MM.1S (cell line): ENCODE results near the gene BTK.

Source experiments
- DNase-seq: peaks from one replicate; pipeline ENCODE4 v3.0.0-alpha.2; 2015
- H2AFZ ChIP-seq: fragments of 300-600 bp; sonication (generic); 2 replicates; pipeline ENCODE4 v1.6.0; 2016; ENCODE audit warnings: antibody characterized with exemption, low read length
- H3F3A ChIP-seq: fragments of 300-600 bp; sonication (generic); 2 replicates; pipeline ENCODE4 v1.6.1; 2016; ENCODE audit warnings: mild to moderate bottlenecking, antibody characterized with exemption, low read length, moderate library complexity, mixed read lengths; ENCODE audit not compliant: insufficient read depth
- H3K27ac ChIP-seq: fragments of 300-600 bp; sonication (generic); 2 replicates; pipeline ENCODE4 v1.5.1; 2016; ENCODE audit warnings: mild to moderate bottlenecking, low read length
- H3K27me3 ChIP-seq: fragments of 300-600 bp; sonication (generic); replicated peaks from 2 replicates; pipeline ENCODE4 v1.6.0; 2016; ENCODE audit warnings: low read length; ENCODE audit not compliant: insufficient read depth
- H3K36me3 ChIP-seq: fragments of 300-600 bp; sonication (generic); replicated peaks from 2 replicates; pipeline ENCODE4 v1.6.1; 2016; ENCODE audit warnings: mild to moderate bottlenecking, low read length, mixed read lengths; ENCODE audit not compliant: insufficient read depth
- H3K4me1 ChIP-seq: fragments of 300-600 bp; sonication (generic); 2 replicates; pipeline ENCODE4 v1.6.1; 2016; ENCODE audit warnings: low read length, mixed read lengths
- H3K4me2 ChIP-seq: fragments of 300-600 bp; sonication (generic); 2 replicates; pipeline ENCODE4 v1.6.0; 2016; ENCODE audit warnings: low read depth, low read length
- H3K4me3 ChIP-seq: fragments of 300-600 bp; sonication (generic); 2 replicates; pipeline ENCODE4 v1.5.1; 2016; ENCODE audit warnings: low read length, mixed read lengths
- H3K79me2 ChIP-seq: fragments of 300-600 bp; sonication (generic); 2 replicates; pipeline ENCODE4 v1.6.1; 2016; ENCODE audit warnings: mixed run types, low read length, mixed read lengths
- H3K9ac ChIP-seq: fragments of 300-600 bp; sonication (generic); 2 replicates; pipeline ENCODE4 v1.6.1; 2016; ENCODE audit warnings: low read length, mixed read lengths
- H3K9me2 ChIP-seq: fragments of 300-600 bp; sonication (generic); replicated peaks from 2 replicates; pipeline ENCODE4 v1.6.1; 2016; ENCODE audit warnings: mild to moderate bottlenecking, low read length, mixed read lengths; ENCODE audit not compliant: insufficient read depth
- H3K9me3 ChIP-seq: fragments of 300-600 bp; sonication (generic); replicated peaks from 2 replicates; pipeline ENCODE4 v1.6.1; 2016; ENCODE audit warnings: mild to moderate bottlenecking, low read length, mixed read lengths; ENCODE audit not compliant: insufficient read depth
- H4K20me1 ChIP-seq: fragments of 300-600 bp; sonication (generic); 2 replicates; pipeline ENCODE4 v1.6.1; 2016; ENCODE audit warnings: mild to moderate bottlenecking, low read length, moderate library complexity, mixed read lengths; ENCODE audit not compliant: insufficient read depth
- EZH2 ChIP-seq: fragments of 300-600 bp; sonication (generic); optimal IDR thresholded peaks from 2 replicates; pipeline ENCODE3; 2017; ENCODE audit warnings: low read depth, mild to moderate bottlenecking, antibody characterized with exemption, low read length, mixed read lengths
- EZH2phosphoT487 ChIP-seq: fragments of 300-600 bp; sonication (generic); IDR thresholded peaks from 2 replicates; pipeline ENCODE4 v1.6.1; 2018; ENCODE audit warnings: antibody characterized with exemption, low read length
- TF ChIP-seq, protein P1 (sequence below): fragments of 300-600 bp; sonication (generic); IDR thresholded peaks from 2 replicates; pipeline ENCODE4 v1.5.1; 2016; ENCODE audit warnings: antibody characterized with exemption, low read length, mixed read lengths

BTK gene

GRCh38 chrX:101408532-101408841, 22.5 kb upstream of the BTK start:
- Histone ChIP-seq H3K27ac (peak overlapping the region; percentile 89), H3K79me2 (peaks cover 76% of the 10 kb centered on the region), H3F3A (peaks cover 6% of the 10 kb centered on the region), H3K4me2 (peak overlapping the region; percentile 74; the same call in 1 of the 2 replicates), H3K4me3 (peak overlapping the region; percentile 83), H3K27me3 (no peaks in the 10 kb centered on the region), H2AFZ (no peak overlapping the region), H3K9ac (peak overlapping the region; percentile 95), H3K4me1 (0 out of 2 replicates have a peak, but pooled peaks cover 3% of the 10 kb centered on the region), H3K36me3 (no peaks in the 10 kb centered on the region), H3K9me3 (no peaks in the 10 kb centered on the region), H3K9me2 (no peaks in the 10 kb centered on the region), H4K20me1 (no peaks in the 10 kb centered on the region)
- TF ChIP-seq EZH2 = no peak
- TF ChIP-seq EZH2phosphoT487 = no peak
- TF ChIP-seq, protein P1, sequence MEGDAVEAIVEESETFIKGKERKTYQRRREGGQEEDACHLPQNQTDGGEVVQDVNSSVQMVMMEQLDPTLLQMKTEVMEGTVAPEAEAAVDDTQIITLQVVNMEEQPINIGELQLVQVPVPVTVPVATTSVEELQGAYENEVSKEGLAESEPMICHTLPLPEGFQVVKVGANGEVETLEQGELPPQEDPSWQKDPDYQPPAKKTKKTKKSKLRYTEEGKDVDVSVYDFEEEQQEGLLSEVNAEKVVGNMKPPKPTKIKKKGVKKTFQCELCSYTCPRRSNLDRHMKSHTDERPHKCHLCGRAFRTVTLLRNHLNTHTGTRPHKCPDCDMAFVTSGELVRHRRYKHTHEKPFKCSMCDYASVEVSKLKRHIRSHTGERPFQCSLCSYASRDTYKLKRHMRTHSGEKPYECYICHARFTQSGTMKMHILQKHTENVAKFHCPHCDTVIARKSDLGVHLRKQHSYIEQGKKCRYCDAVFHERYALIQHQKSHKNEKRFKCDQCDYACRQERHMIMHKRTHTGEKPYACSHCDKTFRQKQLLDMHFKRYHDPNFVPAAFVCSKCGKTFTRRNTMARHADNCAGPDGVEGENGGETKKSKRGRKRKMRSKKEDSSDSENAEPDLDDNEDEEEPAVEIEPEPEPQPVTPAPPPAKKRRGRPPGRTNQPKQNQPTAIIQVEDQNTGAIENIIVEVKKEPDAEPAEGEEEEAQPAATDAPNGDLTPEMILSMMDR = no peak
- DNase-seq = no peak

DNA sequence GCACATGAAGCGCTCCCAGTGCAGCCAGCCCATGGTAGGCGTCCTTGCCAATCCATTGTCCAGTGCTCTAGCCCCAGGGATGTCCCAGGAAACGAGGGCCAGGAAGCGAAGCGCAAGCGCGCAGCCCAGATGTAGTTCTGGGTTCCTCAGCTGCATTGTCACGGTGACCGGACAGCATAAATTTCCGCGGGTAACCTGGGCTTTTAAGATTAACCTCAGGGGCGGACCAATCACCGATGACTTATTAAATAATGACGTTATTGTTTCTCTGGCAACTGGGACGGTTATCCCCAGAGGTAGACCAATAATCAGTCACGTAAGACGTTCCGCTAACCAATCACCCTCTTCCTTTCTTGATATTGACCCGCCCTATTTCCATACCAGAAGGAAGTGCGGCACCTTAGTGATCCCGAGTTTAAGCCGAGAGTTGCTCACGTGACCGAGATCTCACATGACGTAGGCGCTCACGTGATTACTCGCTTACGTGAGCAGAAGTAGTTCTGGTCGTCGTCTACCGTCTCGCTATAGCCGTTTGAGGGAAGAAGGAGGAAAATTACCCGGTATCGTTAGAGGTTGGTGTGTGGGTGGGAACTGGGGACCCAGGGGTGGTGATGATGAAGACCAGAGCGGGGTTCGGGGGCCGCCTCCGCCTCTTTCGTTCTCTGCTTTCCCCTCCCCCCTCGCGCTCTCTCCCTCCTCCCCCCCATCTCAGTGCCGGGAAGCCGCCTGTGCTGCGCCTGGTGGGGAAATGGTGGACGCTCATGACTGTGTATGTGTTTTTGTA, 21.9 kb upstream of the BTK start, which contains the start of the genes GLA and HNRNPH2:
Gene GLA, minus strand, starts transcription at position 178 of the 784 bp plus-strand sequence. Its CDS starts 22 bp downstream, at position 156.
Gene HNRNPH2, plus strand, starts transcription at position 475 of the 784 bp plus-strand sequence. CDS start 3,767 bp downstream, outside the sequence.
- DNase-seq = peak; percentile 97
- no peaks in the 10 kb centered on the region for H3K9me2 ChIP-seq
- peaks cover 6% of the 10 kb centered on the region for H3F3A ChIP-seq
- H3K27me3 ChIP-seq = no peaks in the 10 kb centered on the region
- H3K27ac ChIP-seq = peak within 1 kb of the TSS; percentile 89
- H3K36me3 ChIP-seq = no peaks in the 10 kb centered on the region
- H3K4me2 ChIP-seq = peak within 1 kb of the TSS; percentile 74
- peak within 1 kb of the TSS; percentile 95 for H3K9ac ChIP-seq
- H4K20me1 ChIP-seq = no peaks in the 10 kb centered on the region
- H3K9me3 ChIP-seq = no peaks in the 10 kb centered on the region
- TF ChIP-seq, protein P1 = no peak
- TF ChIP-seq EZH2phosphoT487 (no peak), EZH2 (no peak)
- peak within 1 kb of the TSS; percentile 83 for H3K4me3 ChIP-seq
- peak within 1 kb of the TSS; percentile 74 for H2AFZ ChIP-seq
- 0 out of 2 replicates have a peak, but pooled peaks cover 3% of the 10 kb centered on the region for H3K4me1 ChIP-seq
- H3K79me2 ChIP-seq = peaks cover 74% of the 10 kb centered on the region

DNA sequence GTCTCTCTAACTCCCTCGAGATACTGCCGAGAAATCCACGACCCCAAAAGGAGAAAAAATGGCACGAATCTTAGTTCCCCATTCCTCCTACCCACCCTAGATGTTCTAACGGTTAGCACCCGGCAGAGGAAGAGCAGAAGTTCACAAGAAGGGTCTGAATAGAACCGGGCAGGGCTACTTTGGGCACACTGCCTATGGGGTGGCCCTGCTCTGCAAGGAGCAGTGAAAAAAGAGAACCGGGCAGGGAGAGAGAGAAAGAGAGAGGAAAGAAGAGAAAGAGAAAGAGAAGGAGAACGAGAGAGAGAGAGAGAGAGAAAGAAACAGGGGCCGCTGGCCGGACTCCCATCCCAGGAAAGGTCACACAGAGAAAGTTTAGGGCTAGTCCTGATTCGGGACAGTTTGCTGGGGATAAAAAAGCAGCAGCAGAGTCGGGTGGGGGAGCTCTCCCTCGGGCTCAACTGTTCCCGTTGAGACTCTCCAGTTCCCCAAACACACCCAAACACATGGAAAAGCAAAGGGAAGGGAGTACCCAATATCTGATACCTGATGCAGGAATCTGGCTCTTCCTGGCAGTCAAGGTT, 21.3 kb upstream of the BTK start:
- TF ChIP-seq, protein P1 = no peak
- TF ChIP-seq EZH2 = no peak
- TF ChIP-seq EZH2phosphoT487 = no peak
- peak overlapping the region; percentile 74 for H2AFZ ChIP-seq
- H3K4me2 ChIP-seq = peak overlapping the region; percentile 63
- H3K36me3 ChIP-seq = no peaks in the 10 kb centered on the region
- H3K9me2 ChIP-seq = no peaks in the 10 kb centered on the region
- H3K79me2 ChIP-seq = peaks cover 68% of the 10 kb centered on the region
- no peak for DNase-seq
- no peaks in the 10 kb centered on the region for H4K20me1 ChIP-seq
- peaks cover 6% of the 10 kb centered on the region for H3F3A ChIP-seq
- no peaks in the 10 kb centered on the region for H3K9me3 ChIP-seq
- 0 out of 2 replicates have a peak, but pooled peaks cover 3% of the 10 kb centered on the region for H3K4me1 ChIP-seq
- H3K27me3 ChIP-seq = no peaks in the 10 kb centered on the region
- peak overlapping the region; percentile 83 for H3K4me3 ChIP-seq
- peak overlapping the region; percentile 84; the same call in 1 of the 2 replicates for H3K27ac ChIP-seq
- peak overlapping the region; percentile 91 for H3K9ac ChIP-seq
